ENCODE data around the gene SLC51B. TPM values are rescaled to one million over a fixed set of nuclear protein-coding genes. Genes with fewer than 3 reads are reported as not detected.

Gene SLC51B
- total and polyA plus RNA-seq, 10 of the 15 experiments (the other 5 are each of a cell fraction or from before 2014, with no cell fraction given), result 0.05 to 0.17 (median 0.13) TPM; not detected in 7

GRCh38 chr15:65041787-65042186 is 3.4 kb upstream of the SLC51B start (continued):
- TF ChIP-seq NFYA (IDR thresholded peaks at IDR 0.05; ENCODE audit: borderline replicate concordance, low read depth, low read length), result no peak
- TF ChIP-seq SMAD1 (IDR thresholded peaks at IDR 0.05; ENCODE audit: low read depth, partially characterized antibody), result no peak
- TF ChIP-seq HSF1 (IDR thresholded peaks at IDR 0.05; ENCODE audit: low read depth, low read length), result no peak
- no peak for TF ChIP-seq E2F4 (IDR thresholded peaks at IDR 0.05; ENCODE audit: low read depth, low read length)
- no peak for TF ChIP-seq MYB (IDR thresholded peaks at IDR 0.05; ENCODE audit: borderline replicate concordance, low read depth, low read length)
- TF ChIP-seq PKNOX1 (IDR thresholded peaks at IDR 0.05), result no peak
- no peak for TF ChIP-seq MLLT1 (IDR thresholded peaks at IDR 0.05)
- no peak for TF ChIP-seq MEF2A (IDR thresholded peaks at IDR 0.05; ENCODE audit: insufficient read depth, low read depth, low read length)
- no peak for TF ChIP-seq EGR1 (IDR thresholded peaks at IDR 0.05; ENCODE audit: borderline replicate concordance in 1 of 2, low read depth in 2 of 2, low read length in 2 of 2)
- TF ChIP-seq CHD4 (IDR thresholded peaks at IDR 0.05), result no peak
- no peak for TF ChIP-seq FOXM1 (IDR thresholded peaks at IDR 0.05; ENCODE audit: low read depth, low read length)
- TF ChIP-seq RAD21 (IDR thresholded peaks at IDR 0.05; ENCODE audit: insufficient read depth, low read depth, low read length), result no peak
